SHP77 (cell line): ENCODE data around the gene BTNL2.
"Not testable (repeated sequence)": the region's sequence is repeated elsewhere in the genome, so short reads cannot be mapped to it uniquely, and the experiment has no call there.

Experiments used
- DNase-seq, 2 experiments: peaks; one replicate each; lab custom pipeline; 2025; lab: John Stamatoyannopoulos, UW

The BTNL2 gene

GRCh38 chr6:32406857-32407256, at the start of gene BTNL2:
Gene BTNL2 (minus strand): TSS chr6:32407181. CDS start chr6:32407123, 58 bp downstream.
- DNase-seq = no peak

- DNase-seq = no peak
Measured at GRCh38 chr6:32449088-32449736, 42.2 kb upstream of the BTNL2 start.

GRCh38 chr6:32447932-32448331, 41.0 kb upstream of the BTNL2 start:
- no peak for DNase-seq

GRCh38 chr6:32445321-32445854, 38.4 kb upstream of the BTNL2 start:
- no peak for DNase-seq

- DNase-seq = no peak
Measured at GRCh38 chr6:32444433-32444832, 37.5 kb upstream of the BTNL2 start.

GRCh38 chr6:32442977-32443552, 36.1 kb upstream of the BTNL2 start:
- no peak for DNase-seq

- DNase-seq = no peak
Measured at GRCh38 chr6:32442243-32442667, 35.3 kb upstream of the BTNL2 start.

- no peak for DNase-seq
Measured at GRCh38 chr6:32439602-32440214, 32.7 kb upstream of the BTNL2 start, which contains the start of gene HLA-DRA. Gene HLA-DRA (plus strand): TSS chr6:32439887. CDS start chr6:32439951, 64 bp downstream.

- no peak for DNase-seq
Measured at GRCh38 chr6:32439139-32439538, 32.2 kb upstream of the BTNL2 start.

- DNase-seq = no peak
Measured at GRCh38 chr6:32436995-32437836, 30.2 kb upstream of the BTNL2 start.

GRCh38 chr6:32436186-32436585, 29.2 kb upstream of the BTNL2 start:
- DNase-seq = no peak

GRCh38 chr6:32433950-32434349, 27.0 kb upstream of the BTNL2 start:
- DNase-seq = not testable (repeated sequence)

- DNase-seq = no peak
Measured at GRCh38 chr6:32432050-32432450, 25.1 kb upstream of the BTNL2 start.

- no peak for DNase-seq
Measured at GRCh38 chr6:32431142-32431541, 24.2 kb upstream of the BTNL2 start.

- DNase-seq = no peak
Measured at GRCh38 chr6:32430179-32430578, 23.2 kb upstream of the BTNL2 start.

- no peak for DNase-seq
Measured at GRCh38 chr6:32427934-32428474, 21.0 kb upstream of the BTNL2 start.

GRCh38 chr6:32427218-32427617, 20.2 kb upstream of the BTNL2 start:
- DNase-seq = no peak

GRCh38 chr6:32426338-32426737, 19.4 kb upstream of the BTNL2 start:
- no peak for DNase-seq

- DNase-seq = no peak
Measured at GRCh38 chr6:32424589-32425300, 17.8 kb upstream of the BTNL2 start.

GRCh38 chr6:32416036-32416435, 9.1 kb upstream of the BTNL2 start:
- DNase-seq = no peak

- peak; percentile 41 to 50 for DNase-seq
Measured at GRCh38 chr6:32415521-32416019, 8.6 kb upstream of the BTNL2 start.
